Measurements from ENCODE around the gene HNRNPA3.
A peak's percentile ranks its signal among the peaks of the same experiment; 100 is the strongest.
"Not testable (repeated sequence)": the region's sequence is repeated elsewhere in the genome, so short reads cannot be mapped to it uniquely, and the experiment has no call there.

Gene HNRNPA3

DNA sequence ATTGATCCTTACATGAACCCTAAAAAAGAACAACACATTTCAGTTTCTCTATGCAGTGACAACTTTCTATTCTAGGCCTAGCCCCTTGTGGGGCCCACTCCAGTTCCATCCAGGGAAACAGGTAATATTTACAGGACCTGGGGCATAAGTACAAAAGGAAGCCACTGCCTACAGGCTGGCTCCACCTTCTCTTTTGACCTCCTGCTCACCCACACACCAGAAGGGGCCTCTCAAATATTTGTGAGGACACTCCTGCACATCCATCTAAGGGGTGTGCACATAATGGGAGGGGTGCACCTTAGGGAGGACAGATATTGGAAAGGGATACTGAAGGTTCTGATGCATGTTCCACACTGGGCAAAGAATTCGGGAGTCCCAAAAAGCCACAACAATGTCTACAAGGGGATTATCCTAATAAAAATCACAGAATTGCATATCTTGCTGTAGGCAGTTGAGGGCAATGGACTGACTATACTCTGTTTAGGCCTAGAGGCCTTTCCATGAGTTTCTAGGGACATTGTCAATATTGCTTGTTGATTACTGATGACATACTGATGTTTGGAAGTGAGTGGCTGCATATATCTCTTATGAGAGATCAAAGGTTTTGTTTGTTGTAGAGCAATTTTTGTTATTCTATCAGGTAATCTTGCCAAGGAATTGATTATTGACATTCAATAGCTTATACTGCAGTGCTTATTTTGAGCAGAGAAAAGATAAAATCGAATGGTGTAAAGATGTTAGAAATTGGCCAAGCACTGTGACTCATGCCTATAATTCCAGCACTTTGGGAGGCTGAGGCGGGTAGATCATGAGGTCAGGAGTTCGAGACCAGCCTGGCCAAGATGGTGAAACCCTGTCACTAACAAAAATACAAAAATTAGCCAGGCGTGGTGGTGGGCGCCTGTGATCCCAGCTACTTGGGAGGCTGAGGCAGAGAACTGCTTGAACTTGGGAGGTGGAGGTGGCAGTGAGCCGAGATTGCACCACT is 23.8 kb upstream of the HNRNPA3 start:
- no peak for DNase-seq

DNA sequence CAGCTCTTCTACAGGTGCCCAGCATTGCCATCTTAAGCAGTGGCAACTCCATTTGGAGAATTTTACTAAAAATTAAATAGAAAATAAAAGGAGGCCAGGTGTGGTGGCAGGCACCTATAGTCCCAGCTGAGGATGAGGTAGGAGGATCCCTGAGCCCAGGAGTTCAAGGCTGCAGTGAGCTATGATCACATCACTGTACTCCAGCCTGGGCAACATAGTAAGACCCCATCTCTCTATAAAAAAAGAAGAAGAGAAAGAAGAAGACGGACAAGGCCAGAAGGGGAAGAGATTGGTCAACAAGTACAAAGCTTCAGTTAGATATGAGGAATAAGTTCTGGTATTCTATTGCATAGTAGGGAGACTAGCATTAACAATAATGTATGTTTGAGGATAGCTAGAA is 21.7 kb upstream of the HNRNPA3 start:
- DNase-seq, result no peak

DNA sequence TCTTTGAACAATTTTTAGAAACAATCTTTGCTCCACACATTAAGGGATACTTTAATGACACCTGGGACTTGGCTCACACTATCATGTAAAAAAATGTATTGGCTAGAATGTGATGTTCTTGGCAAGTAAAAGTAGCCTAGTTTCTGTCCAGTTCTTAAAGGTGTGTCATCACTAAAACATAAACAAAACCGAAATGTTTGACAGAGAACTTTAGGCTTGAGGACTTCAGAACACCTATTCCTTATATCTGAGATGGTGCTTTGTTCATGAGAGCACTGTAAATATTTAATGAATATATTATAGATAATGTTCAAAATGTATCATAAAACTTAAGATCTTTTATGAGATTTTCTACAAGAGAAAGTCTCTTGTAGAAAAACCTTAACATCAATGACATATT is 19.8 kb upstream of the HNRNPA3 start:
- no peak for DNase-seq

DNA sequence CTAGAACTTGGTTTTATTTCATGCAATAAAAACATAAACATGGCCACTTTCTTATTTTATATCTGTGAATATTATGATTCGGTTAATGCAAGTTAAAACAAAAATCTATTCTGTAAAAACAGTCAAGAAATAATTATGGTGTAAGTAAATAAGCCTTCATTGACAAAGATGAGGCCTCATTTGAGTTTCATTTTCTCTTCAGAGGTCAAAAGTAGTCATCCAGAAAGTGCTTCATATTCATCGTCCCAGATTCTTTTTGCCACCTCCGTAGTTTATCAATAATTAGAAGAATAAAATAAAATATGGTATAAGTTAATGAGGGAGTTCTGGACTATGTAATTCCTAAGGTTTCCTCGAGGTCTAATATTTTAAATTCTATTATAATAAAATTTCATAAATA is 19.4 kb upstream of the HNRNPA3 start:
- DNase-seq, result no peak

DNA sequence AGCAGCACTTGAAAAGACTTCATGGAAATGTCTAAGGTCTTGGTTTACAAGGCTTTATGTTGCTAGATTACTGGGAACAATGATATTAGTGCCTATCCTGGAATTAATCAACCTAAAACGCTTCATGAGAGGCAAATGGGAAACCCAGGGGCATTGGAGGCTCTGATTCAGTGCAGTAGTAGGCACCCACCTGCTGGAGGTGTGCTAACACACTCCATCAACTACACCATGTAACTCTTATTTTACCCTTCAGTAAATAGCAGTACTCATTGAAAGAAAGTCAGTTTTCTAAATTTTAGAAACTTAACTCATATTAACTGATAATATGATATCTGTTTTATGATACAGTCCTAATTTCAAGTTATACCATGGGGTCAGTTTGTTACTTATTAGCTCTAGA is 17.4 kb upstream of the HNRNPA3 start:
- peak; percentile 25 for DNase-seq

GRCh38 chr2:177200419-177200818 is 12.2 kb upstream of the HNRNPA3 start:
- not testable (repeated sequence) for DNase-seq

- no peak for DNase-seq
Observed at GRCh38 chr2:177201919-177202346, 10.7 kb upstream of the HNRNPA3 start.

GRCh38 chr2:177204417-177204816 is 8.2 kb upstream of the HNRNPA3 start:
- DNase-seq, result no peak

DNA sequence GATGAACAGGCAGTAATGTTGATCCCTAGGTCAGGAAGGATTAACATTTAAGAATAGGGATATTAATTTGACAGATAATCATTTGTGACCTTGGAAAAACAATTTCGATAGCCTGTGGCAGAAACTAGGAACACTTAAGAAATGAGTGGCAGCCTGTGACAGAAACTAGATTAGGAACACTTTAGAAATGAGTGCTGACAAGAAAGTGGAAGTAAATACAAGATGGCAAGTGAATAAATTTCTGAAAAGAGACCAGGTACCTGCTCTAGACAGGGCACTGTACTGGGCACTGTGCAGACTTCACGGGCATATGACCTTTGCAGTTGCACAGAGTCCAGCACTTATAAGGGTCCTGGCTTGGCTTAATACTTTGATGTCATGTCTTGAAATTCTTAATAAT is 5.5 kb upstream of the HNRNPA3 start:
- DNase-seq, result no peak

GRCh38 chr2:177211169-177211568 is 1.4 kb upstream of the HNRNPA3 start:
- DNase-seq, result peak; percentile 52

DNA sequence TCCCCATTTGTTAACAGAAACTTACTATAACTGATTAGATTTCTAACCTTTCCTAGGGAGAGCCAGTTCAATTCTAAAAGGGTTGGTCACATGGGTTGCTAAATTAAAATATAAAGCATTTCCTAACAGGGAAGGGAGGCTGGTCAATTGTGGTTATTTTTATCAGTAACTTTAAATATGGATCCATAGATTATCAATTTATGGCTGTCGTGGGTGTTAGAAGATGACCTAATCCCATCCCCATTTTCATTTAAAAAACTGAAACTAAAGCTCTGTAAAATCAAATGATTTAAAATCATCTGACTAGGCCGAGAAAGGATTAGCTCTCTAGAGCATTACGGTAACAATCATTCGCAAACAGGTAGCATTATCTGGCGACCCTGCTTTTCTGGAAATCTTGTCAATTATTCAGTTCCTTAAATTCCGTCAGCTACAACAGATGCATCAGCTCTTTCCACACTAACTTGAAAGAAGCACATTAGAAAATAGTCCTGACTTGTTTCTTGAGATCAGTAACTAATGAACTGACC is 953 bp upstream of the HNRNPA3 start:
- DNase-seq, result peak; percentile 54

DNA sequence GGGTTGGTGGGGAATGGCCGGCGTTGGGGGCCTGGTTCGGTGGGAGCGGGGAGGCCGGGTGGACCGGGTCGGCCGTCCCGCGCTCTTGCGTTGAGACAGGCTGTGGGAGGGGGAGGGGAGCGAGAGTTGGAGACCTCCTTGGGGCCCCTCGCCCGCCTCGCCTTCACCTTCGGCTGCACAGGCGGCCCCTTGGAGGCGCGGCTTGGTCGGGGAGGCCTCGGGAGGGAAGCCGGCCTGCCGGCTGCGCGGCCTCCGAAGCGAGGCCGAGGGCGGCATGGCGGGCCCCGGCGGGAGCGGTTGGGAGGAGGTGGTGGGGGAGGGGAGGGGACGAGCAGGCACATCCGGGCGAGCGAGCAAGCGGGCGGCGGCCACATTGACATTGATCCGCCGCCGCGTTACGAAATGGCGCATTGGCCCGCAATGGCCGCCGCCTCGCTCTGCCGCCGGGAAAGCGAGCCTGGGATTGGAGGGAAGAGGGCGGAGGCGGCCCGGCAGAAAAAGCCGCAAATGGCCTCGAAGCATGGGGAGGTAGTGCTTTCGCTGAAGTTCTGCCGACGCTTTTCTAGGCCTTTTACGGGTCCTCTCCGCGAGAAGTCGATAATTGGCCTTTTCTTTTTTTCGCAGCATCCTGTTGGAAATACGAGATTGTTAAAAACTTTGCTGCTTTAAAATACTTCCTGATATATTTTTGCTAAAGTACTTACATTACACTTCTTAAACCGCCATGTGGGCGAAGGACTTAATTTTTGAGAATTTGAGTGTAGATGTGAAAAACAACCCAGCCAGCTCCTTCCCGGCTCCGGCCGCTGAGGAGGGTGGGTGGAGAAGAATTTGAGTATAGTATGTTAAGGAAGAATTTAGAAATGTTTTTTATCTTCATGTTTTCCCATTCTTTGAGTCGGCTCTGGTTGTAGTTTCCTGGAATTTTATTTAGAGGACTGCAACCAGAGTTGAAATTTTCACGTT is 580 bp downstream of the HNRNPA3 start:
- peak; percentile 81 for DNase-seq

- DNase-seq, result no peak
Observed at GRCh38 chr2:177217247-177217843, 4.8 kb downstream of the HNRNPA3 start.

DNA sequence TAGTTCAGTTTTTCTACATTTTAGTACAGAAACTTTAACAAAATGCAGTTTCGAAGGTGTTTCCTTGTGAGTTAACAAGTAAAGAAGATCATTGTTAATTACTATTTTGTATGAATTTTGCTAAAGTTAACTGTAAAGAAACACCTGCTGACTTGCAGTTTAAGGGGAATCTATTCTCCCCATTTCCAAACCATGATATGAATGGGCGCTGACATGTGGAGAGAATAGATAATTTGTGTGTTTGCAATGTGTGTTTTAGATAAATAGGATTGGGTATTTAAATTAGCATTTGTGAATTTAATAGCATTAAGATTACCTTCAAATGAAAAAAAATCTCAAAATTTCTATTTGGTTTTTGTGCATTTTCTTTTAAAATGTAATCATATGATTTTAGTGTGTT is 7.2 kb downstream of the HNRNPA3 start:
- DNase-seq, result not testable (repeated sequence)

GRCh38 chr2:177221534-177221933 is 8.9 kb downstream of the HNRNPA3 start:
- DNase-seq, result no peak

- DNase-seq, result no peak
Observed at GRCh38 chr2:177221970-177222369, 9.4 kb downstream of the HNRNPA3 start.

GRCh38 chr2:177223436-177223835 is 10.8 kb downstream of the HNRNPA3 start:
- DNase-seq, result not testable (repeated sequence)

DNA sequence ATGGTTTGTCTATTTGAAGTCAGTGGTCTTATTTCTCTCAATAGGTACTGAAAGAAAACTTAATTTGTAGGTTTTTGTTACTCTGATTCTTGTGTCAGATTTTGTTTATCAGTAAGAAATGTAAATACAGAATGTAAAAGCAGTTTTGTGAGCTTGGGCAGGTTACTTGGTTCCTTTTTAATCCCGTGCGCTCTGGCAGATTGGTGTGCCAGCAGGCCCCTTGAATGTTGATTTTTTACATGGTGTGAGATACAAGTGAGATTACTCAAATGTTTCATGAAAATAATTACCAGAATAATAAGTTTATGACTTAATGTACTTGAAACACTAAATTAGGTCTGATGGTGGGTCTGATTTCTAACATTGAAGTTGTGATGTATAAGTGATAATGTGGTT is 13.4 kb downstream of the HNRNPA3 start:
- no peak for DNase-seq

GRCh38 chr2:177229442-177230242 is 17.0 kb downstream of the HNRNPA3 start:
- no peak for DNase-seq

DNA sequence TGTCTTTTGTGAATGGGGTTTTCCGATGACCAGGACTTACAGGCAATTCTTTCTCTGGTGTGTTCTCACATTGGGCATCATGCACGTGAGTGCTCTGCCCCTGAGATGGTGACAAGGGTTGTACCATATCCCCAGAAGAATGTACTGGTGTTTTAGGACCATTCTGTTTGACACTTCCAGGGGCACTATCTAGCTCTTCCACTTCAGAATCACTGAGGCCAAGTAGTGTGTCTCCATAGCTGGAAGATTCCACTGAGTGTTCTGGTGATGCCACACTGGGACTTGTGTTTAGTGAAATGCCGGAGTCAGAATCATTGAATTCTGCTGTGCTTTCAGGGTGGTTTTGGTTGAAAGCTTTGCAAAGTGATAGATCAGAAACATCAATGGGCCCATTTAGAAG is 18.7 kb downstream of the HNRNPA3 start:
- no peak for DNase-seq

GRCh38 chr2:177232098-177232704 is 19.6 kb downstream of the HNRNPA3 start:
- no peak for DNase-seq
